H1 (cell line): ENCODE data around the gene FAM228B. TPM values are rescaled to one million over a fixed set of nuclear protein-coding genes. Genes with fewer than 3 reads are reported as not detected.

Experiments used
- CTCF ChIA-PET: fragments of 300-600 bp; sonication (Branson Sonifier 250); formaldehyde crosslinking; loops from one replicate; lab custom pipeline; 2021; ENCODE audit not compliant: partially characterized antibody; lab: Charles Lee
- POLR2A ChIA-PET: fragments of 300-600 bp; sonication (Branson Sonifier 250); formaldehyde crosslinking; loops from one replicate; lab custom pipeline; 2021; ENCODE audit warnings: inconsistent platforms; ENCODE audit not compliant: partially characterized antibody; lab: Charles Lee
- DNase-seq, 2 experiments: peaks; one replicate each; pipeline versions ENCODE4 v3.0.0 to v3.0.0-alpha.2; 2010 to 2022; ENCODE audit warnings: low spot score in 2 of 2, low read depth in 1 of 2, mixed read lengths in 1 of 2
- FAIRE-seq: peaks from 2 replicates; lab custom pipeline; 2011; peaks lifted over from hg19 to GRCh38; lab: Jason Lieb, UNC
- H2AFZ ChIP-seq: 2 replicates; pipeline ENCODE4 v1.8.1; 2012; ENCODE audit warnings: low read length, inconsistent platforms
- H2AK5ac ChIP-seq: 2 replicates; pipeline ENCODE4 v1.6.1; 2013; ENCODE audit warnings: low read depth, low read length
- H2BK120ac ChIP-seq: replicated peaks from 2 replicates; pipeline ENCODE3; 2013; ENCODE audit warnings: low read depth, low read length, inconsistent platforms
- H2BK12ac ChIP-seq: 2 replicates; pipeline ENCODE4 v1.6.1; 2013; ENCODE audit warnings: low read depth, low read length
- H2BK15ac ChIP-seq: 2 replicates; pipeline ENCODE4 v1.6.1; 2013; ENCODE audit warnings: low read length
- H2BK20ac ChIP-seq: 2 replicates; pipeline ENCODE4 v1.6.1; 2013; ENCODE audit warnings: low read length
- H2BK5ac ChIP-seq: 2 replicates; pipeline ENCODE4 v1.6.1; 2013; ENCODE audit warnings: low read depth, low read length
- H3K14ac ChIP-seq: 2 replicates; pipeline ENCODE4 v1.6.1; 2013; ENCODE audit warnings: inconsistent platforms; ENCODE audit not compliant: insufficient read length
- H3K18ac ChIP-seq: 2 replicates; pipeline ENCODE4 v1.6.1; 2013; ENCODE audit warnings: low read length; ENCODE audit errors: extremely low read depth
- H3K23ac ChIP-seq: 2 replicates; pipeline ENCODE4 v1.6.1; 2013; ENCODE audit warnings: inconsistent platforms; ENCODE audit not compliant: insufficient read length
- H3K23me2 ChIP-seq: 2 replicates; pipeline ENCODE4 v1.6.1; 2013; ENCODE audit warnings: low read depth, low read length
- H3K27ac ChIP-seq: 2 replicates; pipeline ENCODE4 v1.6.1; 2011; ENCODE audit warnings: low read depth, low read length, inconsistent platforms
- H3K27me3 ChIP-seq, 4 experiments: replicated peaks in 1 of 4; 1 replicate in 1 of 4; 2 replicates in 3 of 4; pipeline versions ENCODE4 v1.6.1 to v1.8.1; 2011 to 2013; ENCODE audit warnings: low read length in 3 of 4, mild to moderate bottlenecking in 3 of 4, inconsistent platforms in 2 of 4, mixed read lengths in 2 of 4, moderate library complexity in 1 of 4; ENCODE audit not compliant: control insufficient read depth in 3 of 4, insufficient read depth in 3 of 4; ENCODE audit errors: extremely low read depth in 1 of 4
- H3K36me3 ChIP-seq, 4 experiments: 2 replicates each; pipeline versions ENCODE4 v1.6.1 to v1.8.1; 2011 to 2013; ENCODE audit warnings: mild to moderate bottlenecking in 4 of 4, low read length in 3 of 4, moderate library complexity in 2 of 4, control low read depth in 1 of 4, inconsistent platforms in 1 of 4; ENCODE audit not compliant: insufficient read depth in 4 of 4, control insufficient read depth in 2 of 4
- H3K4ac ChIP-seq: replicated peaks from 2 replicates; pipeline ENCODE3; 2013; ENCODE audit warnings: low read length, low read depth, mixed read lengths, inconsistent platforms; ENCODE audit not compliant: insufficient read length
- H3K4me1 ChIP-seq, 4 experiments: replicated peaks in 1 of 4; 1 replicate in 1 of 4; 2 replicates in 3 of 4; pipeline versions ENCODE4 v1.6.1 to v1.8.1; 2011 to 2013; ENCODE audit warnings: low read length in 3 of 4, inconsistent platforms in 2 of 4, mixed read lengths in 1 of 4; ENCODE audit not compliant: insufficient read depth in 4 of 4, control insufficient read depth in 3 of 4
- H3K4me2 ChIP-seq, 2 experiments: 2 replicates each; pipeline versions ENCODE4 v1.6.1 to v1.8.1; 2011 to 2013; ENCODE audit warnings: low read depth in 2 of 2, low read length in 2 of 2, control low read depth in 1 of 2, inconsistent platforms in 1 of 2, mild to moderate bottlenecking in 1 of 2; ENCODE audit not compliant: insufficient read depth in 1 of 2
- H3K4me3 ChIP-seq, 4 experiments: fragments of 200-600, 300-600 bp in 1 of 4; sonication (generic), shearing (Covaris generic), sonication (Bioruptor Twin) in 1 of 4; 2 replicates each; pipeline versions ENCODE4 v1.5.1 to v1.8.1; 2011 to 2016; ENCODE audit warnings: low read length in 4 of 4, low read depth in 3 of 4, control low read depth in 2 of 4, inconsistent platforms in 2 of 4, mild to moderate bottlenecking in 2 of 4, mixed read lengths in 1 of 4, moderate library complexity in 1 of 4; ENCODE audit not compliant: insufficient read depth in 2 of 4; ENCODE audit errors: extremely low read depth in 1 of 4
- H3K56ac ChIP-seq: replicated peaks from 2 replicates; pipeline ENCODE3; 2013; ENCODE audit warnings: low read depth, mild to moderate bottlenecking, mixed read lengths, low read length, inconsistent platforms; ENCODE audit not compliant: insufficient read length
- H3K79me1 ChIP-seq: 2 replicates; pipeline ENCODE4 v1.6.1; 2013; ENCODE audit warnings: low read depth, low read length, control low read depth
- H3K79me2 ChIP-seq, 2 experiments: 2 replicates each; pipeline versions ENCODE4 v1.6.1 to v1.8.1; 2012 to 2013; ENCODE audit warnings: low read length in 2 of 2, mild to moderate bottlenecking in 2 of 2, inconsistent platforms in 1 of 2; ENCODE audit not compliant: insufficient read depth in 2 of 2, control insufficient read depth in 1 of 2
- H3K9ac ChIP-seq, 4 experiments: replicated peaks in 1 of 4; 1 replicate in 1 of 4; 2 replicates in 3 of 4; pipeline versions ENCODE4 v1.6.1 to v1.8.1; 2011 to 2013; ENCODE audit warnings: low read depth in 3 of 4, low read length in 3 of 4, control low read depth in 2 of 4, mild to moderate bottlenecking in 2 of 4, moderate library complexity in 2 of 4, inconsistent platforms in 1 of 4; ENCODE audit errors: extremely low read depth in 1 of 4
- H3K9me3 ChIP-seq, 2 experiments: 2 replicates each; pipeline versions ENCODE4 v1.6.1 to v1.8.1; 2012 to 2013; ENCODE audit warnings: mild to moderate bottlenecking in 2 of 2, moderate library complexity in 2 of 2, control low read depth in 1 of 2, inconsistent platforms in 1 of 2, low read depth in 1 of 2, low read length in 1 of 2, mixed read lengths in 1 of 2; ENCODE audit not compliant: insufficient read depth in 2 of 2
- H4K20me1 ChIP-seq, 2 experiments: replicated peaks in 1 of 2; 2 replicates each; pipeline versions ENCODE3 to v1.8.1; 2011 to 2013; ENCODE audit warnings: inconsistent platforms in 2 of 2, low read length in 2 of 2, mild to moderate bottlenecking in 1 of 2; ENCODE audit not compliant: insufficient read depth in 2 of 2, control insufficient read depth in 1 of 2
- H4K5ac ChIP-seq: 2 replicates; pipeline ENCODE4 v1.6.1; 2013; ENCODE audit warnings: low read length, low read depth, mixed read lengths, inconsistent platforms; ENCODE audit not compliant: insufficient read length
- H4K8ac ChIP-seq: 2 replicates; pipeline ENCODE4 v1.8.0; 2013; ENCODE audit warnings: mild to moderate bottlenecking, moderate library complexity, low read length, inconsistent platforms; ENCODE audit not compliant: insufficient read depth; ENCODE audit errors: extremely low read depth
- H4K91ac ChIP-seq: replicated peaks from 2 replicates; pipeline ENCODE3; 2013; ENCODE audit warnings: low read length, mixed read lengths, inconsistent platforms; ENCODE audit not compliant: insufficient read length
- EGR1 ChIP-seq: IDR thresholded peaks from 2 replicates; pipeline ENCODE4 v1.6.1; 2011; ENCODE audit warnings: low read depth, low read length, borderline replicate concordance
- POLR2A ChIP-seq, 2 experiments: IDR thresholded peaks; 1 replicate in 1 of 2; 2 replicates in 1 of 2; pipeline ENCODE4 v1.6.1; 2011; ENCODE audit warnings: low read depth in 2 of 2, low read length in 2 of 2, mild to moderate bottlenecking in 2 of 2; ENCODE audit errors: control extremely low read depth in 1 of 2
- WGBS, 2 experiments: shearing (Covaris generic) in 1 of 2; methylation state at CpG; one replicate each; pipeline versions ENCODE4 v1.1.6 to v1.1.7; 2013 to 2015; ENCODE audit warnings: low lambda C conversion rate in 2 of 2, mixed read lengths in 2 of 2, inconsistent platforms in 1 of 2, low coverage in 1 of 2, missing lambda C conversion rate in 1 of 2; ENCODE audit not compliant: insufficient replicate concordance in 2 of 2, insufficient coverage in 1 of 2, insufficient read length in 1 of 2; ENCODE audit errors: extremely low coverage in 1 of 2, missing lambda C conversion rate in 1 of 2; 5-methylcytosine and 5-hydroxymethylcytosine counted together
- polyA plus RNA-seq, 7 experiments: library from polyadenylated mRNA; depleted of rRNA in 3 of 7; stranded (reverse) in 5 of 7; unstranded in 2 of 7; fragments of >200 nt in 5 of 7; fragments of 200-250 nt in 2 of 7; gene quantifications; 1 replicate in 5 of 7; 2 replicates in 1 of 7; 4 replicates in 1 of 7; pipeline versions ENCODE4 v1.2.1 to v1.2.3, GENCODE V29; 2011 to 2013; ENCODE audit warnings: missing spikeins in 2 of 7, mixed read lengths in 2 of 7
- total RNA-seq: library from RNA; stranded (reverse); fragmentation: NEBNext Ultra II Directional; extraction: Animal tissue kit (Norgen Biotek cat#: 25700); gene quantifications from 2 replicates; pipeline ENCODE4 v1.2.1, GENCODE V29; 2021

Gene FAM228B
- total and polyA plus RNA-seq, 2 of the 8 experiments (the other 6 are each of a cell fraction or from before 2014, with no cell fraction given) = 1.4 to 3.2 TPM

- Histone ChIP-seq H3K23me2 (no peaks in the 10 kb centered on the region), H2AK5ac (no peak overlapping the region), H3K9ac (no peak overlapping the region)
These were observed 36.4 kb downstream of the FAM228B start for GRCh38 chr2:24159708-24160107.

More at GRCh38 chr2:24159708-24160107, 36.4 kb downstream of the FAM228B start:
- CTCF ChIA-PET = interaction anchor here (1.6 kb wide), 1 partner anchor 11 kb away, joined by 3 read pairs; no protein-coding TSS in a partner anchor
- TF ChIP-seq EGR1 = no peak
- TF ChIP-seq POLR2A (IDR thresholded peaks at IDR 0.05; ENCODE audit: control extremely low read depth in 1 of 2, low read depth in 2 of 2, low read length in 2 of 2) = no peak
- WGBS, 2 experiments = 83% methylated on average over 3 of the region's 4 CpGs; no CpG with 5 or more reads in 1 of the 2 experiments
- Histone ChIP-seq H3K23ac (no peak overlapping the region), H3K27me3 (no peaks in the 10 kb centered on the region), H3K36me3 (no peaks in the 10 kb centered on the region), H2BK5ac (no peak overlapping the region), H3K4me3 (no peak overlapping the region), H3K4ac (no peak overlapping the region), H3K4me1 (no peaks in the 10 kb centered on the region; a peak in 1 of 7 replicates), H3K4me2 (no peak overlapping the region), H3K9me3 (no peaks in the 10 kb centered on the region), H4K91ac (no peak overlapping the region), H4K20me1 (no peaks in the 10 kb centered on the region), H4K5ac (no peak overlapping the region), H3K18ac (no peak overlapping the region), H2BK120ac (no peak overlapping the region), H2BK20ac (no peak overlapping the region), H2BK12ac (no peak overlapping the region), H3K79me1 (no peaks in the 10 kb centered on the region), H2BK15ac (no peak overlapping the region), H2AFZ (no peak overlapping the region), H3K79me2 (no peaks in the 10 kb centered on the region), H3K56ac (no peak overlapping the region), H3K27ac (no peak overlapping the region), H3K14ac (no peak overlapping the region), H4K8ac (no peak overlapping the region)
- no peak for FAIRE-seq
- DNase-seq = no peak
- POLR2A ChIA-PET = no interaction called here
